AG09309 (cell line): ENCODE results near the gene CSNK2A1.

Source experiments
- DNase-seq: peaks from one replicate; pipeline ENCODE4 v3.0.0-alpha.2; 2010; ENCODE audit warnings: low read depth
- H3K4me3 ChIP-seq: 2 replicates; pipeline ENCODE4 v1.5.1; 2011; ENCODE audit warnings: mild to moderate bottlenecking, low read depth, low read length, moderate library complexity; ENCODE audit not compliant: control insufficient read depth
- TF ChIP-seq, protein P1 (sequence below): IDR thresholded peaks from 2 replicates; pipeline ENCODE4 v1.5.1; 2011; ENCODE audit warnings: mild to moderate bottlenecking, low read depth, low read length, inconsistent platforms; ENCODE audit not compliant: insufficient read depth, control insufficient read depth; ENCODE audit errors: missing control alignments

CSNK2A1 gene

DNA sequence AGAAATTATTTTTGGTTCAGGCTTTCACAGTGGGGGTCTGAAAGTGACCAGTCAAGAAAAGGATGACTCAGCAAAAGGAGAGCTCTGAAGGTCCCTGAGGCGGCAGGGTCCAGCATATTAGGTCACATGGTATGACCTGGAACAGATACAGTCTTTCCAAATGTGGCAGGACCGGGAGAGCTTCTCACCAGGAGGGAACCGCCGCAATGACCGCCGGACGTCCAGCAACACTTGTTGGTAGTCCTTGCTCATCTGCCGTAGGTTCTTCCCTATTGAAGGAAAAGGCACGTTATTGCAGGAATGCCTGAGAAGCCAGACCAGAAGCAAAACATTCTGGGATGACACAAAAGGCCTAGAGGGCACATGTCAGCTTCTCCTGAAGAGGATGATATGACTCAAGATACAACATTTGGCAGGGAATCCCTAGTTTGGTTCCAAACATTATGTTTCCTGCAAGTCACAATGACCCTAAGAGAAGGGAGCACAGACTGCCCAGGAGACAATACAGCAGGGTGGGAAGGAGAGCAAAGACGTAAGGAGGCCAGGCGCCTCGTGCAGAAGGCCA, 98.6 kb downstream of the CSNK2A1 start:
- DNase-seq: no peak
- TF ChIP-seq, protein P1, sequence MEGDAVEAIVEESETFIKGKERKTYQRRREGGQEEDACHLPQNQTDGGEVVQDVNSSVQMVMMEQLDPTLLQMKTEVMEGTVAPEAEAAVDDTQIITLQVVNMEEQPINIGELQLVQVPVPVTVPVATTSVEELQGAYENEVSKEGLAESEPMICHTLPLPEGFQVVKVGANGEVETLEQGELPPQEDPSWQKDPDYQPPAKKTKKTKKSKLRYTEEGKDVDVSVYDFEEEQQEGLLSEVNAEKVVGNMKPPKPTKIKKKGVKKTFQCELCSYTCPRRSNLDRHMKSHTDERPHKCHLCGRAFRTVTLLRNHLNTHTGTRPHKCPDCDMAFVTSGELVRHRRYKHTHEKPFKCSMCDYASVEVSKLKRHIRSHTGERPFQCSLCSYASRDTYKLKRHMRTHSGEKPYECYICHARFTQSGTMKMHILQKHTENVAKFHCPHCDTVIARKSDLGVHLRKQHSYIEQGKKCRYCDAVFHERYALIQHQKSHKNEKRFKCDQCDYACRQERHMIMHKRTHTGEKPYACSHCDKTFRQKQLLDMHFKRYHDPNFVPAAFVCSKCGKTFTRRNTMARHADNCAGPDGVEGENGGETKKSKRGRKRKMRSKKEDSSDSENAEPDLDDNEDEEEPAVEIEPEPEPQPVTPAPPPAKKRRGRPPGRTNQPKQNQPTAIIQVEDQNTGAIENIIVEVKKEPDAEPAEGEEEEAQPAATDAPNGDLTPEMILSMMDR: no peak
- H3K4me3 ChIP-seq: no peak overlapping the region

DNA sequence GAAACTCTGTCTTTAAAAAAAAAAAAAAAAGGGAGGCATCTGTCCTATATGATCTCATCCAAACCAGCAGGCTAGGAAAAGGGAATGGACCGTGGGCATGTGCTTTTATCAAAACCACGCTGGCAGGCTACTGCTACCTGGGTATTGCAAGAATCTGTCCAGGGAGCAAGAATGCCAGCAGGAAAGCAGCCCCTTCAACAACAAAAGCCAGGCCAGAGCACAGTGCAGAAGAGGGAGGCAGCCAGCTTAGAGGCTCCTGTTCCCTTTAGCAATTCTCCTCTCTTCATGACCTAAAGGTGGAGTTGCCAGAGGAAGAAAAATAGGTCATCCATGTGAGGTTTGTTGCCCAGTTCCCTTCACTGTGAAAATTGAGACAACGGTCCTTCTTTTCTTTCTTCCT, 99.5 kb downstream of the CSNK2A1 start:
- TF ChIP-seq, protein P1: no peak
- no peak overlapping the region for H3K4me3 ChIP-seq
- no peak for DNase-seq

GRCh38 chr20:443223-443775, 100.3 kb downstream of the CSNK2A1 start:
- no peak for DNase-seq
- TF ChIP-seq, protein P1: no peak
- no peak overlapping the region for H3K4me3 ChIP-seq

DNA sequence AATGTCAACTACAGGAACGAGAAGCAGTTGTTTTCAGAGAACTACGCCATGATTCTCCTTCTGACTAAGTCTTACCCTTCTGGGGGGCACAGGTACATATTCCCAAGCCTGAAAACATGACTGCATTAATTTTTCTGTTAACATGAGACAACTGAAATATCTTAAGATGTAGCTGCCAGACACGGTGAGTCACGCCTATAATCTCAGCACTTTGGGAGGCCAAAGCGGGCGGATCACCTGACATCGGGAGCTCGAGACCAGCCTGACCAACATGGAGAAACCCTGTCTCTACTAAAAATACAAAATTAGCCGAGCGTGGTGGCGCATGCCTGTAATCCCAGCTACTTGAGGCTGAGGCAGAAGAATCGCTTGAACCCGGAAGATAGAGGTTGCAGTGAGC, 103.0 kb downstream of the CSNK2A1 start:
- TF ChIP-seq, protein P1: no peak
- H3K4me3 ChIP-seq: no peak overlapping the region
- no peak for DNase-seq

DNA sequence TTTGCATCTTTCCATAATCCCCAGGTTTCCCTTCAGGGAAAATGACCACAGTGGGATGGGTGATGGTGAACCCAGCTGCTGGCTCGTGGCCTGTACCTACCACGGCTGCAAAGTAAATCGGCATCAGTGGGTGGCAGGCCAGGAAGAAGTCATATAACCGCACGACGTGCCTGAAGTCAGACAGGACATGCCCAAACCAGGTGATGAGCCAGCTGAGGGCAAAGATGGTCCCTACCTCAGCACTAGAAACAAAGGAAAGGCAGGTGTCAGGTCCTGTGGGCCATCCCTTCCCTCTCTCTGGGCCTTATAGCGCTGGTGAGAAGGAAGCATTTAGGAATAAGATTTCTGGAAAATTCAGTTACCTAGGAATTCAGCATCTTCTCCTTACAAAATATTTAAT, 103.4 kb downstream of the CSNK2A1 start:
- TF ChIP-seq, protein P1: no peak
- DNase-seq: no peak
- H3K4me3 ChIP-seq: no peak overlapping the region

GRCh38 chr20:438571-439469, 104.8 kb downstream of the CSNK2A1 start:
- H3K4me3 ChIP-seq: no peak overlapping the region
- DNase-seq: no peak
- TF ChIP-seq, protein P1: no peak
